ENCODE results near the gene NME7. TPM values are rescaled to one million over a fixed set of nuclear protein-coding genes. Genes with fewer than 3 reads are reported as not detected.
A peak's percentile ranks its signal among the peaks of the same experiment; 100 is the strongest.

Gene NME7
- total and polyA plus RNA-seq, 2 experiments from 2014 or later, result 39.1 to 48.5 TPM

DNA sequence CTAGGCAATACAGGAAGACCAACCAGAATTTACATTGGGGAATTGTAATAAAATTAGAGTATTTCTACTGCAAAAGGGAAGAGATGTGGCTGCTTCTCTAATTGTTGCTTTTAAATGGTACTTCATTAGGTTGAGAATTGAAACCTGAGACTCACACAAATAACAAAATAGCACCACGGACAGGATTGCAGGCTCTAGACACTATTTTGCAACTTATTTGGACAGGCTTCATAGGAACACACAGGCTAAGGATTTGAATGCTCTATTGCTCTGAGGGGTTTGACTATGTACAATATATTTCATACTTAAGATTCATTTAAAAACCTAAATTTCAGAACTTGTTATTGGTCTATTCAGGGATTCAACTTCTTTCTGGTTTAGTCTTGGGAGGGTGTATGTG is 181.5 kb downstream of the NME7 start:
- TF ChIP-seq ZNF114 (CRISPR knock-in tag; IDR thresholded peaks at IDR 0.05) (no peak), STAT1 (IDR thresholded peaks at IDR 0.05; ENCODE audit: unreplicated experiment) (no peak), EZH2 (IDR thresholded peaks at IDR 0.05; ENCODE audit: low read depth, unreplicated experiment) (no peak), EZH2phosphoT487 (IDR thresholded peaks at IDR 0.05; ENCODE audit: unreplicated experiment) (no peak), POLR2AphosphoS5 (IDR thresholded peaks at IDR 0.05; ENCODE audit: low read depth) (no peak), ZNF331 (CRISPR knock-in tag; IDR thresholded peaks at IDR 0.05; ENCODE audit: low read depth) (no peak), CREB1 (CRISPR knock-in tag; IDR thresholded peaks at IDR 0.05; ENCODE audit: low read depth) (no peak), NANOG (IDR thresholded peaks at IDR 0.05; ENCODE audit: borderline replicate concordance) (no peak), JUNB (IDR thresholded peaks at IDR 0.05; ENCODE audit: unreplicated experiment) (no peak)
- TF ChIP-seq, protein P1, sequence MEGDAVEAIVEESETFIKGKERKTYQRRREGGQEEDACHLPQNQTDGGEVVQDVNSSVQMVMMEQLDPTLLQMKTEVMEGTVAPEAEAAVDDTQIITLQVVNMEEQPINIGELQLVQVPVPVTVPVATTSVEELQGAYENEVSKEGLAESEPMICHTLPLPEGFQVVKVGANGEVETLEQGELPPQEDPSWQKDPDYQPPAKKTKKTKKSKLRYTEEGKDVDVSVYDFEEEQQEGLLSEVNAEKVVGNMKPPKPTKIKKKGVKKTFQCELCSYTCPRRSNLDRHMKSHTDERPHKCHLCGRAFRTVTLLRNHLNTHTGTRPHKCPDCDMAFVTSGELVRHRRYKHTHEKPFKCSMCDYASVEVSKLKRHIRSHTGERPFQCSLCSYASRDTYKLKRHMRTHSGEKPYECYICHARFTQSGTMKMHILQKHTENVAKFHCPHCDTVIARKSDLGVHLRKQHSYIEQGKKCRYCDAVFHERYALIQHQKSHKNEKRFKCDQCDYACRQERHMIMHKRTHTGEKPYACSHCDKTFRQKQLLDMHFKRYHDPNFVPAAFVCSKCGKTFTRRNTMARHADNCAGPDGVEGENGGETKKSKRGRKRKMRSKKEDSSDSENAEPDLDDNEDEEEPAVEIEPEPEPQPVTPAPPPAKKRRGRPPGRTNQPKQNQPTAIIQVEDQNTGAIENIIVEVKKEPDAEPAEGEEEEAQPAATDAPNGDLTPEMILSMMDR (conservative IDR thresholded peaks at IDR 0.05; ENCODE audit: low read depth in 2 of 2), result no peak
- TF ChIP-seq, protein P2, sequence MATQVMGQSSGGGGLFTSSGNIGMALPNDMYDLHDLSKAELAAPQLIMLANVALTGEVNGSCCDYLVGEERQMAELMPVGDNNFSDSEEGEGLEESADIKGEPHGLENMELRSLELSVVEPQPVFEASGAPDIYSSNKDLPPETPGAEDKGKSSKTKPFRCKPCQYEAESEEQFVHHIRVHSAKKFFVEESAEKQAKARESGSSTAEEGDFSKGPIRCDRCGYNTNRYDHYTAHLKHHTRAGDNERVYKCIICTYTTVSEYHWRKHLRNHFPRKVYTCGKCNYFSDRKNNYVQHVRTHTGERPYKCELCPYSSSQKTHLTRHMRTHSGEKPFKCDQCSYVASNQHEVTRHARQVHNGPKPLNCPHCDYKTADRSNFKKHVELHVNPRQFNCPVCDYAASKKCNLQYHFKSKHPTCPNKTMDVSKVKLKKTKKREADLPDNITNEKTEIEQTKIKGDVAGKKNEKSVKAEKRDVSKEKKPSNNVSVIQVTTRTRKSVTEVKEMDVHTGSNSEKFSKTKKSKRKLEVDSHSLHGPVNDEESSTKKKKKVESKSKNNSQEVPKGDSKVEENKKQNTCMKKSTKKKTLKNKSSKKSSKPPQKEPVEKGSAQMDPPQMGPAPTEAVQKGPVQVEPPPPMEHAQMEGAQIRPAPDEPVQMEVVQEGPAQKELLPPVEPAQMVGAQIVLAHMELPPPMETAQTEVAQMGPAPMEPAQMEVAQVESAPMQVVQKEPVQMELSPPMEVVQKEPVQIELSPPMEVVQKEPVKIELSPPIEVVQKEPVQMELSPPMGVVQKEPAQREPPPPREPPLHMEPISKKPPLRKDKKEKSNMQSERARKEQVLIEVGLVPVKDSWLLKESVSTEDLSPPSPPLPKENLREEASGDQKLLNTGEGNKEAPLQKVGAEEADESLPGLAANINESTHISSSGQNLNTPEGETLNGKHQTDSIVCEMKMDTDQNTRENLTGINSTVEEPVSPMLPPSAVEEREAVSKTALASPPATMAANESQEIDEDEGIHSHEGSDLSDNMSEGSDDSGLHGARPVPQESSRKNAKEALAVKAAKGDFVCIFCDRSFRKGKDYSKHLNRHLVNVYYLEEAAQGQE (IDR thresholded peaks at IDR 0.05; ENCODE audit: unreplicated experiment), result no peak
- TF ChIP-seq, protein P3, sequence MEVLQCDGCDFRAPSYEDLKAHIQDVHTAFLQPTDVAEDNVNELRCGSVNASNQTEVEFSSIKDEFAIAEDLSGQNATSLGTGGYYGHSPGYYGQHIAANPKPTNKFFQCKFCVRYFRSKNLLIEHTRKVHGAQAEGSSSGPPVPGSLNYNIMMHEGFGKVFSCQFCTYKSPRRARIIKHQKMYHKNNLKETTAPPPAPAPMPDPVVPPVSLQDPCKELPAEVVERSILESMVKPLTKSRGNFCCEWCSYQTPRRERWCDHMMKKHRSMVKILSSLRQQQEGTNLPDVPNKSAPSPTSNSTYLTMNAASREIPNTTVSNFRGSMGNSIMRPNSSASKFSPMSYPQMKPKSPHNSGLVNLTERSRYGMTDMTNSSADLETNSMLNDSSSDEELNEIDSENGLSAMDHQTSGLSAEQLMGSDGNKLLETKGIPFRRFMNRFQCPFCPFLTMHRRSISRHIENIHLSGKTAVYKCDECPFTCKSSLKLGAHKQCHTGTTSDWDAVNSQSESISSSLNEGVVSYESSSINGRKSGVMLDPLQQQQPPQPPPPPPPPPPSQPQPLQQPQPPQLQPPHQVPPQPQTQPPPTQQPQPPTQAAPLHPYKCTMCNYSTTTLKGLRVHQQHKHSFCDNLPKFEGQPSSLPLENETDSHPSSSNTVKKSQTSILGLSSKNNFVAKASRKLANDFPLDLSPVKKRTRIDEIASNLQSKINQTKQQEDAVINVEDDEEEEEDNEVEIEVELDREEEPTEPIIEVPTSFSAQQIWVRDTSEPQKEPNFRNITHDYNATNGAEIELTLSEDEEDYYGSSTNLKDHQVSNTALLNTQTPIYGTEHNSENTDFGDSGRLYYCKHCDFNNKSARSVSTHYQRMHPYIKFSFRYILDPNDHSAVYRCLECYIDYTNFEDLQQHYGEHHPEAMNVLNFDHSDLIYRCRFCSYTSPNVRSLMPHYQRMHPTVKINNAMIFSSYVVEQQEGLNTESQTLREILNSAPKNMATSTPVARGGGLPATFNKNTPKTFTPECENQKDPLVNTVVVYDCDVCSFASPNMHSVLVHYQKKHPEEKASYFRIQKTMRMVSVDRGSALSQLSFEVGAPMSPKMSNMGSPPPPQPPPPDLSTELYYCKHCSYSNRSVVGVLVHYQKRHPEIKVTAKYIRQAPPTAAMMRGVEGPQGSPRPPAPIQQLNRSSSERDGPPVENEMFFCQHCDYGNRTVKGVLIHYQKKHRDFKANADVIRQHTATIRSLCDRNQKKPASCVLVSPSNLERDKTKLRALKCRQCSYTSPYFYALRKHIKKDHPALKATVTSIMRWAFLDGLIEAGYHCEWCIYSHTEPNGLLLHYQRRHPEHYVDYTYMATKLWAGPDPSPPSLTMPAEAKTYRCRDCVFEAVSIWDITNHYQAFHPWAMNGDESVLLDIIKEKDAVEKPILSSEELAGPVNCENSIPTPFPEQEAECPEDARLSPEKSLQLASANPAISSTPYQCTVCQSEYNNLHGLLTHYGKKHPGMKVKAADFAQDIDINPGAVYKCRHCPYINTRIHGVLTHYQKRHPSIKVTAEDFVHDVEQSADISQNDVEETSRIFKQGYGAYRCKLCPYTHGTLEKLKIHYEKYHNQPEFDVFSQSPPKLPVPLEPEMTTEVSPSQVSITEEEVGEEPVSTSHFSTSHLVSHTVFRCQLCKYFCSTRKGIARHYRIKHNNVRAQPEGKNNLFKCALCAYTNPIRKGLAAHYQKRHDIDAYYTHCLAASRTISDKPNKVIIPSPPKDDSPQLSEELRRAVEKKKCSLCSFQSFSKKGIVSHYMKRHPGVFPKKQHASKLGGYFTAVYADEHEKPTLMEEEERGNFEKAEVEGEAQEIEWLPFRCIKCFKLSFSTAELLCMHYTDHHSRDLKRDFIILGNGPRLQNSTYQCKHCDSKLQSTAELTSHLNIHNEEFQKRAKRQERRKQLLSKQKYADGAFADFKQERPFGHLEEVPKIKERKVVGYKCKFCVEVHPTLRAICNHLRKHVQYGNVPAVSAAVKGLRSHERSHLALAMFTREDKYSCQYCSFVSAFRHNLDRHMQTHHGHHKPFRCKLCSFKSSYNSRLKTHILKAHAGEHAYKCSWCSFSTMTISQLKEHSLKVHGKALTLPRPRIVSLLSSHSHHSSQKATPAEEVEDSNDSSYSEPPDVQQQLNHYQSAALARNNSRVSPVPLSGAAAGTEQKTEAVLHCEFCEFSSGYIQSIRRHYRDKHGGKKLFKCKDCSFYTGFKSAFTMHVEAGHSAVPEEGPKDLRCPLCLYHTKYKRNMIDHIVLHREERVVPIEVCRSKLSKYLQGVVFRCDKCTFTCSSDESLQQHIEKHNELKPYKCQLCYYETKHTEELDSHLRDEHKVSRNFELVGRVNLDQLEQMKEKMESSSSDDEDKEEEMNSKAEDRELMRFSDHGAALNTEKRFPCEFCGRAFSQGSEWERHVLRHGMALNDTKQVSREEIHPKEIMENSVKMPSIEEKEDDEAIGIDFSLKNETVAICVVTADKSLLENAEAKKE (CRISPR knock-in tag; IDR thresholded peaks at IDR 0.05), result no peak
- TF ChIP-seq, protein P4, sequence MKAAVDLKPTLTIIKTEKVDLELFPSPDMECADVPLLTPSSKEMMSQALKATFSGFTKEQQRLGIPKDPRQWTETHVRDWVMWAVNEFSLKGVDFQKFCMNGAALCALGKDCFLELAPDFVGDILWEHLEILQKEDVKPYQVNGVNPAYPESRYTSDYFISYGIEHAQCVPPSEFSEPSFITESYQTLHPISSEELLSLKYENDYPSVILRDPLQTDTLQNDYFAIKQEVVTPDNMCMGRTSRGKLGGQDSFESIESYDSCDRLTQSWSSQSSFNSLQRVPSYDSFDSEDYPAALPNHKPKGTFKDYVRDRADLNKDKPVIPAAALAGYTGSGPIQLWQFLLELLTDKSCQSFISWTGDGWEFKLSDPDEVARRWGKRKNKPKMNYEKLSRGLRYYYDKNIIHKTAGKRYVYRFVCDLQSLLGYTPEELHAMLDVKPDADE (IDR thresholded peaks at IDR 0.05), result no peak
- Mint-ChIP-seq H3K27ac (no peak overlapping the region), H3K36me3 (ENCODE audit: low read depth) (no peaks in the 10 kb centered on the region), H3K9me3 (no peaks in the 10 kb centered on the region), H3K4me1 (peaks cover 17% of the 10 kb centered on the region), H3K4me3 (no peak overlapping the region), H3K27me3 (ENCODE audit: insufficient read depth, low read depth, poor library complexity) (no peaks in the 10 kb centered on the region)
- Histone ChIP-seq H3K9me2 (ENCODE audit: insufficient read depth) (no peaks in the 10 kb centered on the region; the same call in 1 of the 2 replicates), H3K36me3 (ENCODE audit: insufficient read depth) (no peaks in the 10 kb centered on the region), H3K27me3 (ENCODE audit: insufficient read depth) (no peaks in the 10 kb centered on the region), H3F3A (replicated peaks; ENCODE audit: low read depth) (no peaks in the 10 kb centered on the region), H2AFZ (no peak overlapping the region), H3K4me1 (ENCODE audit: insufficient read depth) (peaks cover 14% of the 10 kb centered on the region; the same call in 1 of the 2 replicates), H4K20me1 (replicated peaks; ENCODE audit: insufficient read depth) (no peaks in the 10 kb centered on the region), H3K27ac (ENCODE audit: low read depth) (no peak overlapping the region), H3K4me3 (no peak overlapping the region), H3K4me2 (peak overlapping the region; percentile 39), H3K79me2 (replicated peaks; ENCODE audit: insufficient read depth) (no peaks in the 10 kb centered on the region)
- ATAC-seq (no peak), DNase-seq (ENCODE audit: low spot score) (no peak)
